ENCODE results near the gene INAVA. TPM values are rescaled to one million over a fixed set of nuclear protein-coding genes. Genes with fewer than 3 reads are reported as not detected.

The INAVA gene
- total and polyA plus RNA-seq, 2 donors (not counting 1 experiment from before 2014, with no cell fraction given), result 0.02 TPM; not detected in 1

DNA sequence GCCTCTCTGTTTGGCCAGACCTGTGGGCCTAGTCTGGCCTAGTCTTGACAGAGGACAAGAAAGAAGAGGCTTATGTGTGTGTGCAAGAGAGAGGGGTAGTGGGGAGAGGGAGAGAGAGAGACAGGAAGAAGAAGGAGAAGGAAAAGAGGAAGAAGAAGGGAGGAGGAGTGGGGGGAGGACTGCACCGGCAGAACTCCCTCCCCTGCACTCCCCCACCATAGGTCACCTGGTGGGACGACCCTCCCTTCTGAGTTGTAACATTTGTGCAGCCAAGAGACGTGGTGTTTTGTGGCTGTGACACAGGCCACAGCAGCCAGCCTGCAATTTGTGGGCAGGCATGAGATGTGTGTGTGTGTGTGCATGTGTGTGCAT, 4.3 kb downstream of the INAVA start:
- Histone ChIP-seq H4K20me1 (ENCODE audit: control insufficient read depth, extremely low read depth, insufficient read depth, low read length) (no peaks in the 10 kb centered on the region), H3K4me3 (replicated peaks in 1 of 4; ENCODE audit: control extremely low read depth in 1 of 4, insufficient read depth in 1 of 4, low read depth in 3 of 4, low read length in 4 of 4) (no peak overlapping the region), H3K4me1 (ENCODE audit: control insufficient read depth, extremely low read depth, insufficient read depth, low read length) (no peaks in the 10 kb centered on the region), H3K79me2 (ENCODE audit: control insufficient read depth, insufficient read depth, low read length) (no peaks in the 10 kb centered on the region), H2AFZ (ENCODE audit: low read length) (no peak overlapping the region), H3K4me2 (ENCODE audit: extremely low read depth, insufficient read depth, low read length) (no peak overlapping the region), H3K27me3 (ENCODE audit: control insufficient read depth, insufficient read depth, low read length) (peaks cover under 1% of the 10 kb centered on the region), H3K27ac (ENCODE audit: insufficient read depth, low read length) (no peak overlapping the region), H3K36me3 (ENCODE audit: control insufficient read depth, insufficient read depth, low read length) (no peaks in the 10 kb centered on the region), H3K9me3 (ENCODE audit: control insufficient read depth, insufficient read depth, low read depth, low read length) (no peaks in the 10 kb centered on the region), H3K9ac (ENCODE audit: insufficient read depth, low read length) (no peak overlapping the region)
- TF ChIP-seq EZH2 (IDR thresholded peaks at IDR 0.05; ENCODE audit: low read length, missing control alignments) (no peak), CTCF (conservative IDR thresholded peaks at IDR 0.05 in 1 of 2, IDR thresholded peaks at IDR 0.05 in 1 of 2; ENCODE audit: low read depth in 1 of 2, low read length in 2 of 2) (no peak)
- no peak for DNase-seq (ENCODE audit: low read depth in 2 of 2)

GRCh38 chr1:200899451-200899915, 4.8 kb downstream of the INAVA start:
- Histone ChIP-seq H3K4me3 (replicated peaks in 1 of 4; ENCODE audit: control extremely low read depth in 1 of 4, insufficient read depth in 1 of 4, low read depth in 3 of 4, low read length in 4 of 4) (no peak overlapping the region), H4K20me1 (ENCODE audit: control insufficient read depth, extremely low read depth, insufficient read depth, low read length) (no peaks in the 10 kb centered on the region), H3K79me2 (ENCODE audit: control insufficient read depth, insufficient read depth, low read length) (no peaks in the 10 kb centered on the region), H3K27me3 (ENCODE audit: control insufficient read depth, insufficient read depth, low read length) (no peaks in the 10 kb centered on the region), H3K9me3 (ENCODE audit: control insufficient read depth, insufficient read depth, low read depth, low read length) (no peaks in the 10 kb centered on the region), H2AFZ (ENCODE audit: low read length) (no peak overlapping the region), H3K4me2 (ENCODE audit: extremely low read depth, insufficient read depth, low read length) (no peak overlapping the region), H3K27ac (ENCODE audit: insufficient read depth, low read length) (no peak overlapping the region), H3K4me1 (ENCODE audit: control insufficient read depth, extremely low read depth, insufficient read depth, low read length) (no peaks in the 10 kb centered on the region), H3K9ac (ENCODE audit: insufficient read depth, low read length) (no peak overlapping the region), H3K36me3 (ENCODE audit: control insufficient read depth, insufficient read depth, low read length) (no peaks in the 10 kb centered on the region)
- DNase-seq (ENCODE audit: low read depth in 2 of 2), result no peak
- TF ChIP-seq EZH2 (IDR thresholded peaks at IDR 0.05; ENCODE audit: low read length, missing control alignments) (no peak), CTCF (conservative IDR thresholded peaks at IDR 0.05 in 1 of 2, IDR thresholded peaks at IDR 0.05 in 1 of 2; ENCODE audit: low read depth in 1 of 2, low read length in 2 of 2) (no peak)

- Histone ChIP-seq H3K9me3 (ENCODE audit: control insufficient read depth, insufficient read depth, low read depth, low read length) (no peaks in the 10 kb centered on the region), H3K27ac (ENCODE audit: insufficient read depth, low read length) (no peak overlapping the region), H3K27me3 (ENCODE audit: control insufficient read depth, insufficient read depth, low read length) (peaks cover 3% of the 10 kb centered on the region), H3K4me3 (replicated peaks in 1 of 4; ENCODE audit: control extremely low read depth in 1 of 4, insufficient read depth in 1 of 4, low read depth in 3 of 4, low read length in 4 of 4) (no peak overlapping the region), H3K4me1 (ENCODE audit: control insufficient read depth, extremely low read depth, insufficient read depth, low read length) (no peaks in the 10 kb centered on the region), H3K79me2 (ENCODE audit: control insufficient read depth, insufficient read depth, low read length) (no peaks in the 10 kb centered on the region), H3K36me3 (ENCODE audit: control insufficient read depth, insufficient read depth, low read length) (no peaks in the 10 kb centered on the region), H3K4me2 (ENCODE audit: extremely low read depth, insufficient read depth, low read length) (no peak overlapping the region), H3K9ac (ENCODE audit: insufficient read depth, low read length) (no peak overlapping the region), H4K20me1 (ENCODE audit: control insufficient read depth, extremely low read depth, insufficient read depth, low read length) (no peaks in the 10 kb centered on the region), H2AFZ (ENCODE audit: low read length) (no peak overlapping the region)
- no peak for TF ChIP-seq CTCF (conservative IDR thresholded peaks at IDR 0.05 in 1 of 2, IDR thresholded peaks at IDR 0.05 in 1 of 2; ENCODE audit: low read depth in 1 of 2, low read length in 2 of 2)
- TF ChIP-seq EZH2 (IDR thresholded peaks at IDR 0.05; ENCODE audit: low read length, missing control alignments), result no peak
- DNase-seq (ENCODE audit: low read depth in 2 of 2), result no peak
Observed at GRCh38 chr1:200899954-200900867, 5.5 kb downstream of the INAVA start.
